Measurements from ENCODE around the gene GRIA4. TPM values are rescaled to one million over a fixed set of nuclear protein-coding genes. Genes with fewer than 3 reads are reported as not detected.

The GRIA4 gene
- total RNA-seq, 1 donor from 2014 or later = not detected

DNA sequence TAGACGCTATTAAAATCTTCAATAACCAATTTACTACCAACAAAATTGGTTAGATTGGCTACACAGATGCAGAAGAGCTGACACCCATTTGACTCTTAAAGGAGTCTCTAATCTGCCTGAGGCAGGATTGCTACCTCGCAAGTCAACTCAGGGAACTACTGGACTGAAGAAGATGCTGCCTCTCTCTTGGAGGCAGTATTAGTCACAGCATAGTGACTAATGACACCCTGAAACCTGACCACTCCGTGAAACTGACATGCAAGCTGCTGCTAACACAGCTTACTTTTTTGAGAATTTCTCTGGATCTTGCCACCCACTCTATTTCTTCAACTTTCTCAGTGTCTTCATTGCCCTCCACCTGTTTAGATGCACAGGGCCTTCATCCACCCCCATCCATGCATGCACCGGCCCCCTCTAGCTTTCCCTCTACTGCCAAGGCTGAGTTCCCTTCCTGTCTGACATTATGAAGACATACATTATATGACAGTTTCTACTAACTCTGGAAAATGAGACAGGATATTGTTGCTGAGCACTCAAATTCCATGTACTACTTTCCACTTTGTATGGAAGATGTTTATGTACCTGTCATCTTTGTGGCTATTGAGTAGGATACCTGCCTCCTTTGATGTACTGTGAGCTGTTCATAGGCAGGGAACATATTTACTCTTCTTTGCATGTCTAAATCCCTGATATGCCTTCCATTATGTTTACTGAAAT, 229.0 kb downstream of the GRIA4 start:
- H3K27ac ChIP-seq = no peak overlapping the region
- TF ChIP-seq POLR2A (IDR thresholded peaks at IDR 0.05) = no peak
- TF ChIP-seq POLR2AphosphoS5 (IDR thresholded peaks at IDR 0.05; ENCODE audit: insufficient read depth in 1 of 2, low read depth in 1 of 2) = no peak
- H3K9me3 ChIP-seq = no peaks in the 10 kb centered on the region
- H3K4me1 ChIP-seq = no peaks in the 10 kb centered on the region
- no peaks in the 10 kb centered on the region for H3K27me3 ChIP-seq
- no peaks in the 10 kb centered on the region for H3K36me3 ChIP-seq
- H3K4me3 ChIP-seq = no peak overlapping the region
- intact Hi-C loops (cut with DNase I) = no loop called here
- no peak for DNase-seq (ENCODE audit: extremely low spot score in 2 of 2)

GRCh38 chr11:105840391-105840790, 230.5 kb downstream of the GRIA4 start:
- Histone ChIP-seq H3K4me3 (no peak overlapping the region), H3K4me1 (no peaks in the 10 kb centered on the region), H3K36me3 (no peaks in the 10 kb centered on the region), H3K27ac (no peak overlapping the region), H3K9me3 (no peaks in the 10 kb centered on the region), H3K27me3 (no peaks in the 10 kb centered on the region)
- TF ChIP-seq POLR2A (IDR thresholded peaks at IDR 0.05) (no peak), POLR2AphosphoS5 (IDR thresholded peaks at IDR 0.05; ENCODE audit: insufficient read depth in 1 of 2, low read depth in 1 of 2) (no peak)
- TF ChIP-seq, protein P1, sequence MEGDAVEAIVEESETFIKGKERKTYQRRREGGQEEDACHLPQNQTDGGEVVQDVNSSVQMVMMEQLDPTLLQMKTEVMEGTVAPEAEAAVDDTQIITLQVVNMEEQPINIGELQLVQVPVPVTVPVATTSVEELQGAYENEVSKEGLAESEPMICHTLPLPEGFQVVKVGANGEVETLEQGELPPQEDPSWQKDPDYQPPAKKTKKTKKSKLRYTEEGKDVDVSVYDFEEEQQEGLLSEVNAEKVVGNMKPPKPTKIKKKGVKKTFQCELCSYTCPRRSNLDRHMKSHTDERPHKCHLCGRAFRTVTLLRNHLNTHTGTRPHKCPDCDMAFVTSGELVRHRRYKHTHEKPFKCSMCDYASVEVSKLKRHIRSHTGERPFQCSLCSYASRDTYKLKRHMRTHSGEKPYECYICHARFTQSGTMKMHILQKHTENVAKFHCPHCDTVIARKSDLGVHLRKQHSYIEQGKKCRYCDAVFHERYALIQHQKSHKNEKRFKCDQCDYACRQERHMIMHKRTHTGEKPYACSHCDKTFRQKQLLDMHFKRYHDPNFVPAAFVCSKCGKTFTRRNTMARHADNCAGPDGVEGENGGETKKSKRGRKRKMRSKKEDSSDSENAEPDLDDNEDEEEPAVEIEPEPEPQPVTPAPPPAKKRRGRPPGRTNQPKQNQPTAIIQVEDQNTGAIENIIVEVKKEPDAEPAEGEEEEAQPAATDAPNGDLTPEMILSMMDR (IDR thresholded peaks at IDR 0.05) = no peak
- no peak for DNase-seq (ENCODE audit: extremely low spot score in 2 of 2)
- intact Hi-C loops (cut with DNase I) = no loop called here

DNA sequence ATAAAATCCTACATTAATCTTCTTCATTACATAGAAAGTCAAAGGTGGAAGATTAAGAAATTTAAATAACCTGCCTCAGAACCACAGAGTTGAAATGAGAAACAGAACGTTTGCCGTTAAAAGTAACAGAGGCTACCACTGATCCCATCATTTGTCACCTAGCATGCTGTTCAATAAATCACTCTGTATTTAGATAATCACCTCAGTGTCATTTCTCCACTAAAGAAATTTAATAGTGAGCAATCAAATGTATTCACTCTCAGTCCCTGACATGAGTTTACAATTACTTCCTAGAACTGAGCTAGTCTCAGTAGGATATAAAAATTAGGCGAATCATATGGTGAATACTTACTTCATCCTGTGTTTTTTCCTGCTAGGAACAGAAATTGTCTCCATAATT, 242.5 kb downstream of the GRIA4 start:
- no peaks in the 10 kb centered on the region for H3K4me1 ChIP-seq
- H3K4me3 ChIP-seq = no peak overlapping the region
- H3K9me3 ChIP-seq = no peaks in the 10 kb centered on the region
- intact Hi-C loops (cut with DNase I) = no loop called here
- TF ChIP-seq POLR2AphosphoS5 (IDR thresholded peaks at IDR 0.05; ENCODE audit: insufficient read depth in 1 of 2, low read depth in 1 of 2) = no peak
- TF ChIP-seq POLR2A (IDR thresholded peaks at IDR 0.05) = no peak
- TF ChIP-seq, protein P1 (IDR thresholded peaks at IDR 0.05) = no peak
- no peaks in the 10 kb centered on the region for H3K27me3 ChIP-seq
- H3K27ac ChIP-seq = no peak overlapping the region
- DNase-seq (ENCODE audit: extremely low spot score in 2 of 2) = no peak
- H3K36me3 ChIP-seq = no peaks in the 10 kb centered on the region

- no peak for DNase-seq (ENCODE audit: extremely low spot score in 2 of 2)
- Histone ChIP-seq H3K4me3 (no peak overlapping the region), H3K27ac (no peak overlapping the region), H3K27me3 (no peaks in the 10 kb centered on the region), H3K4me1 (no peaks in the 10 kb centered on the region), H3K36me3 (no peaks in the 10 kb centered on the region), H3K9me3 (no peaks in the 10 kb centered on the region)
- intact Hi-C loops (cut with DNase I) = no loop called here
- TF ChIP-seq POLR2AphosphoS5 (IDR thresholded peaks at IDR 0.05; ENCODE audit: insufficient read depth in 1 of 2, low read depth in 1 of 2) (no peak), POLR2A (IDR thresholded peaks at IDR 0.05) (no peak)
- TF ChIP-seq, protein P1 (IDR thresholded peaks at IDR 0.05) = no peak
Measured at GRCh38 chr11:105854269-105854668, 244.4 kb downstream of the GRIA4 start.

GRCh38 chr11:105856954-105857353, 247.1 kb downstream of the GRIA4 start:
- TF ChIP-seq POLR2AphosphoS5 (IDR thresholded peaks at IDR 0.05; ENCODE audit: insufficient read depth in 1 of 2, low read depth in 1 of 2) (no peak), POLR2A (IDR thresholded peaks at IDR 0.05) (no peak)
- TF ChIP-seq, protein P1 (IDR thresholded peaks at IDR 0.05) = no peak
- Histone ChIP-seq H3K36me3 (no peaks in the 10 kb centered on the region), H3K9me3 (no peaks in the 10 kb centered on the region), H3K4me1 (no peaks in the 10 kb centered on the region), H3K27ac (no peak overlapping the region), H3K27me3 (no peaks in the 10 kb centered on the region), H3K4me3 (no peak overlapping the region)
- intact Hi-C loops (cut with DNase I) = no loop called here
- no peak for DNase-seq (ENCODE audit: extremely low spot score in 2 of 2)
